ENCODE data around the gene GATB.

Gene GATB

GRCh38 chr4:151728006-151728405 is 32.8 kb downstream of the GATB start:
- no peak for DNase-seq

DNA sequence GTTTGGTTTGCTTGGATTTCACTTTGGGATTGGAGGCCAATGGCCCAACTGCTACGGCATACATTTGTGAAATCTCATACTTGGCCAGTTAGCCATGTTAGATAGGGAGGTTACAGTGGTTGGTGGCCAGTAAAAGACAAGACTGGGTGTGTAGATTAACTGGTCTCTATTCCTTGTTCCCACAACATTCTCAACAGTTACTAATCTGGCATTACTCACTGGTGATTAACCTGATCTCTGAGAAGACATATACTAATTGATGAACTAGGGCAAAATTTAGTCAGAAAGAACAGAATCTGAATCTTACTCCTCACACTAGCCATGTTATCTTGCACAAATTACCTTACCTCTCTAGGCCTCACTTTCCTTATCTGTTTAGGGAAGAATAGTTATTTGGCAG is 33.4 kb downstream of the GATB start:
- no peak for DNase-seq

- no peak for DNase-seq
Measured at GRCh38 chr4:151725087-151725486, 35.7 kb downstream of the GATB start.

DNA sequence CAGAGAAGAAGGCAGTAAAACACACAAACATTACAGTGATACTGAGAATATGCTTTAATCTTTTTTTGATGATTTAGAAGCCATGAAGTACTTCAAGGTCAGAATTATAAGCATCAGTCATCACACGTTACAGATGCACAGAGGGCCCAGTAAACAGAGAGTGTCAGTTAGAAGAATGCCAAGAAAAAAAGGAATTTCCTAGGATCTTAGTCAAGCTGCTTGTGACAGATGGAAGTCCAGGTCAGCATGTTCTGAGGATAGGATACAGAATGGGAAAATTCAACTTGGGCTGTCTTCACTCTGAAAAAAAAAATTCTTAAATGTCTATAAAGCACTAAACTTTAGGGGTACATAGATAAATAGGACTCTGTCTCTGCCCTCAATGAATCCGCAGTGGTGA is 38.9 kb downstream of the GATB start:
- no peak for DNase-seq

GRCh38 chr4:151721466-151721865 is 39.3 kb downstream of the GATB start:
- DNase-seq = no peak

DNA sequence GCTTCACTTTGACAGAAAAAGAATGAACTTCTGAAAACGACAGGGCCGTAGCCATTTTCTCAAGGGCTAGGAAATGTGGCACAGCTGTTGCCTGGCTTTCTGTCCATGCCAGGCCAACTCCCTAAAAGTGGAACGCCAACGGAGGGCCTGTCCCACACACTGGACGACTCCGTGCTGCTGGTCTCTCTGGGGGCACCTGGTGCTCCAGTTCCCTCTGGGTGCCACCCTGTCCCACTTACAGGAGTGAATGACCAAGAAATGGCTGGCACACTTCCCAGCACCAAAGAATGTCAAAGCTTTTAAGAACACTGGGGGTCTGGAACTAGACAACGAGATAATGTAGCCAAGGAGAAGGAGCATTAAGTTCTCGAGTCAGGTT is 40.9 kb downstream of the GATB start:
- no peak for DNase-seq

DNA sequence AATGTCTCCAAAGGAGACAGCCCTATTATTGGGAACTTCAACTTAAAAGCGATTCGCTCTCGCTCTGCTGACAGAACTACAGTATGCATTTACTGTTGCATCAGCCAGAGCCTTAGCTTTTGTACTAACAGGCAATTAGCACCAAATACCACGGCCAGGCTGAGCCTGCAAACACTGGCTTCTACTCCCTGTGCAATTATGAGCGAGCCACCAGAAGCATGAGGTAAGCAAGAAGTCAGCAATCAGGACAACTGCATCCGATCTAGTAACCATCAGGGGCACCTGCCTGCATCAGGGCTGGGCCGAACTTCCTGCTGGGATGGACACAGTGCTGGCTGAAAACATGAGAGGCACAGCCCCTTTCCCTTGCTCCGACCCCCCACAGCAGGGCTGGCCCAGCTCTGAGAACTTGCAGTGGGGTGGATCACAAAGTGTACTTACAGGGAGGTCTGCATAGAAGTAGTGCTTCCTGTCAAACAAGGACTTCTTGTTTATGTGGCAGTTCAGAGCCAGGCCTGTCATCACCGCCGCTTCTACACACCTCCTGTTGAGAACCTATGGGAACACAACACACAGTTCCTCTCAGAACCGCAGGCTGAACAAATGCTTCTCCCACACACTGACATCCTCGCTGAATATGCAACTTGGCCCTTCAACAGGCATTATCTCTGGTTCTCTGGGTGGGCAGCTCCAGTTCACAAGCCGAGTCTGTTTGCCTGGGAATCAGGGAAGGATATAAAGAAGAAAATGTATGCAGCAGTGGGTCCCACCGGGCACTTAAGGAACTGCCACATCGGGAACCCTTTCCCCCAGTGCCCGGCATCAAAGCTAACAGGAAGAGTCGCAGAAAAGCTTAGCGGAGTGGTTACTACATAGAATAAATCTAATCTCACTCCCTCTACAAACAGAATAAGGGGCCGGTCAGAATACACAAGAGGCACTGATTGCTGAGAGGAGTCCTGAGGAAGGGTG is 41.5 kb downstream of the GATB start:
- DNase-seq = no peak

GRCh38 chr4:151717909-151718628 is 42.7 kb downstream of the GATB start:
- DNase-seq = no peak

DNA sequence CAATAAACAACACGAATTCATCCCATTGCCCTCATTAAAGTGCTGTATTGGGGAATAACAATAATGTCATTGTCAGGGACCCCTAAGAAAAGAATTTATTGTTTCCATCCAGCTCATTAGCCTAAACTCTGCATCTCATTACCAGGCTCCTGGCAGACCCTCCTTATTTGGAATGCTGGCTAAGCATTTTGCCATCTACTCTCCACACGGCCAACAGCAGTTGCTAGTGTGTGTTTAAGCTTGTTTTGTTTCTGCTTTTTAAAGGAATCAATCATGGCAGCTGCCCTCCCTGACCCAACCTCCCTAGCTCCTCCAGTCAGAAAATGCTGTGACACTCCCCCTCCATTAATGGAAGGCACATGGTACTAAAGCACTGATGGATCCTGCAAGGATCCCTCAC is 43.5 kb downstream of the GATB start:
- DNase-seq = no peak

DNA sequence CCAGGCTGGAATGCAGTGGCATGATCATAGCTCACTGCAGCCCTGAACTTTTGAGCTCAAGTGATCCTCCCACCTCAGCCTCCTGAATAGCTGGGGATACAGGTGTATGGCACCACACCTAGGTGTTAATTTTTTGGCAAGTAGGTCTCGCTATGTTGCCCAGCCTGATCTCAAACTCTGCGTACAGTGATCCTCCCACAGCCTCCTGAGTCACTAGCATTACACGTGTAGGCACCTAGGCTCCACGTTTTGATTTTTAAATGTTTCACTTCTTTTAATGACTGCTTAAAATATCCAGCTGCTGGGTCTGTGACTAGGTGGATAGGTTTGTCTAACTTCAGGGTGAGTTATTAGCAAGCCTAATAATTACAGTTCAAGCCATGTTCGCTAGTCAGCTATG is 44.5 kb downstream of the GATB start:
- no peak for DNase-seq

DNA sequence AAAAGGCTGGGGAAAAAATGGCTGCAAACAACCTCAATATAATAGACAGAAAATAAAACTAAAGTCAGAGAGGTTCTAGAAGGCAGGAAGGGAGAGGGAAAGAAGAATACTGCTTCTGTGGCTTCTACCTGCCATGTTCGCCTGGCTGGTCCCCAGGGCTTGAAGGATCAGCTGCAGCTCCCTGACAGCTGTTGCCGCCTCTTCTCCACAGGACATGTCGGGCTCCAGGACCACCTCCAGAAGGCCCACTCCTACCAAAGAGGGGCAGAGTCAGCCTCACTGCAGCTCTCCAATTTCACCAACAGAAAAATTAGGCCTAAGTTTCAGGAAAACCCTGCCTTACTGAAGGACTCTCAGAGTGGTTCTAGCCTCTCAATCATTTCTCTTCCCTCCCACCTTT is 44.9 kb downstream of the GATB start:
- DNase-seq = no peak

DNA sequence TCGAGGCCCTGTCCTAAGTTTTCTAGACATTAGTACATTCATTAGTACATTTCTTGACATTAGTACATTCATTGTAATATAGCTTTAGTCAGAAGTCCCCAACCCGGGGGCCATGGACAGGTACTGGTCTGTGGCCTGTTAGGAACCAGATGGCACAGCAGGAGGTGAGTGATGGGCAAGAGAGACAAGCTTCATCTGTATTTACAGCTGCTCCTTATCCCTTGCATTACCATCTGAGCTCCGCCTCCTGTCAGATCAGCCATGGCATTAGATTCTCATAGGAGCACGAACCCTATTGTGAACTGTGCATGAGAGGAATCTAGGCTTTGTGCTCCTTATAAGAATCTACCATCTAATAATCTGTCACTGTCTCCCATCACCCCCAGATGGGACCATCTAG is 48.0 kb downstream of the GATB start:
- DNase-seq = no peak

- no peak for DNase-seq
Measured at GRCh38 chr4:151711646-151712045, 49.2 kb downstream of the GATB start.

GRCh38 chr4:151709587-151709986 is 51.2 kb downstream of the GATB start:
- no peak for DNase-seq

DNA sequence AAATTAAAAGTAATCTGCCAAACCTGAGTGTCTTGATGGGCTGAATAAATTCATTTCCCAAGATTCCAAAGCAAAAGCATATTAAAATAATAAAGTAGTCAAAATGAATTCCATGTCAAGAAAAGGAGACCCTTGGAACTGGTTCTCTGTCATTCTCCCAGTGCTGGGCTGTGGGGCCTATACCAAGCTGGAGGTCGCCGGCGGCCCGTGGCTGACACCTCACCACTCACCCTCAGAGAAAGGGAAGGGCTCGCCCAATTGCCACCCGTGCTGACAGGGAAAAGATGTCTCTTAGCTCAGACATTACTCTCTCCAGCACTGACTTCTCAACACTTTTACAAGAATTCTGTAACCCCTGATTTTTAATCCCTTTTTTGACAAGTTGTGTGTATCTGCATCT is 51.7 kb downstream of the GATB start:
- no peak for DNase-seq

DNA sequence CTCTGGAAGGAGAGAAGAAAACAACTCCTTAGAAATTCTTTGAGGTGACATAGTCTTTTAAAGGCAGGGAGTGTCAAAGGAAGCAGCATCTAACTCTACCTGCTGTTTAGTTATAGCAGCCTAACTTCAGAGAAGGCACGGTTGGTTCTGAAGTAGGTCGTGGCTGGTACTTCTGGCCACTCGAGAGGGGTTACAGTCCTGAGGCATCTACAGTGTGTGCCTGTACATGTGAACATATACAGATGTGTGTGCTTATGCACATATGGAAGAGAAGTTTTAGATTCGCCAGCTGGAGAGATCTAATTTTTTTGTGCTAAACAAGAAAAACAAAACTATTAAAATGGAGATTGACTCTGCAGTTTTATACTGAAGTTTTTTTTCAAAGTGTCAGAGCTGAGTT is 52.7 kb downstream of the GATB start:
- DNase-seq = no peak

DNA sequence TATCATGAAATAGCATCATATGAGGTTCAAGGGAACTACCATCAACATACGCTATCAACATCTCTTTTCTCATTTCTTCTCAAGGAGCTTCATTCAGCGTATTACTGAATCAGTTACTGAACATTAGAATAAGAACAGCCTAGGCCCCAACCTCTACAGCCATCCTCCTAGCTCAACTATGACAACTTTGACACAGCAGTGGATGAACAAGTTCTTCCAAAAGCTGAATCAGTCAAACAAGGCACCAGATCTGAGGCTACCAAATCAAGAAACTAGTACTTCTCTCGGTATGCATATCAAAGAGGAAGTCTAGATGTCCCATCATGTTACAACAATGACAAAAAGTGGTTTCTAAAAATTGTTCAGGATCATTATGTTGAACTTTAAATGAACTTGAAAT is 57.4 kb downstream of the GATB start:
- DNase-seq = no peak

DNA sequence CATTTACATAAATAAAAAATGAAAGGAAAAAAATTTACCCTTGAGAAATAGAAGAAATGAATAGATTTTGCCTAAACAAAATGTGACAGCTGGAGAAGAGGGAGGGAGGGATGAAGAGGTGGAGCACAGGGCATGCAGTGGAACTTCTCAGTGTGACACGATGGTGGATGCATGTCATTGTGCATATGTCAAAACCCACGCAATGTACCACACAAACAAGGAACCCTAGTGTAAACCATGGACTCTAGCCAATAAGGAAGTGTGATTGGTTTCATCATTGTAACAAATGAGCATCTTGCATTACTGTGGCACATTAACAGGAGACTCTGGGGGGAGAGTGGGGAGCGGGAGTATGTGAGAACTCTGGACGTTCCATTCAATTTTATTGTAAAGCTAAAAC is 58.6 kb downstream of the GATB start:
- no peak for DNase-seq

DNA sequence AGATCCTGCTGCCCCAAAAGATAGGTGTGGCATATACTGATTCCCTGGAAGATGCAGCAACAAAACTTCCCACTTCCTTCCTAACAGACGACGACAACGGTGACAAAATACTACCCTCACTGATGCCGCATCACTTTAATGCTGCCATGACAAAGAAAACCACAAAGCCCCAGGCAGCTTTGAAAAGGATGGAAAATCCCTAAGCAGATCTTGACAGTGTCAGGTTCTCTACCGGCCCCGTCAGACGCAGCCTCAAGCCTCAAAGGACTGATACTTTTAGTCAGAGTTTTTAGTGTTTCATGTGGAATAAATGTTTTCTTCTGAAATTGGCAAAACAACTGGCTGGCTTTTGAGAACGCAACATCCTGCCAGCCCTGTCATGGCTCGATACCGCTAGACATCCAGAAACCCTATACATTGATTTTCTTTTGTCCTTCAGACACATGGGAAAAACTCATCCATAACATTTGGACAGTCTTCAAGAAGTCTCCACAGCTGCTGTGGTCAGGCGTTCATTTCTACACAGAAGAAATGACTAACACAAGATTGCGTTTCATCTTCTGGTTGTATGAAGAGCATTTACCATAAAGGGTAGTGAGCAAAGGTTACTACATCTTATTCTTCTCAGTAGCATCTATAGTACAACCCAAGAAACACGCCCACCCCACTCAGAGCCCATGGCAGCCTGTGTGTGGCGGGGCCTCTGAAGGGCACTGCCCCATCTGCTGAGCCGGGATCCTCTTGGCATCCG is 60.1 kb downstream of the GATB start:
- no peak for DNase-seq

DNA sequence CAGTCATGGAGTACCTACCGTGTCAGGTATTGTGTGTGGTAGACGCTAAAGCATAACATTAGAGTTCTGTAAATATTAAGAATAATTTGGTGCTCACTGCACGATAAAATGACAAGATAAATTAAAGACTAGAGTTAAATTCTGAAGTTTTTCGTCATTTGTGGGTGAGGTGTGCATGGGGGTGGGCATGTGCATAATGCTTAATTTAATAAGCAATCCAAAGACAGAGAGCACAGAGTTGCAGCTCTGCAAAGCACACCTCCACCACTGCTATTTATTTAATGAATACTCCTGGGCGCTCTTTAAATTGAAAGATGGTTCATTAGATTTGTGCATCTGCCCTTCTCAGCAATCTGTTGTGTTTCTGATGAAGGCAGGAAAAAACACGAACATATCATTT is 62.6 kb downstream of the GATB start:
- no peak for DNase-seq

DNA sequence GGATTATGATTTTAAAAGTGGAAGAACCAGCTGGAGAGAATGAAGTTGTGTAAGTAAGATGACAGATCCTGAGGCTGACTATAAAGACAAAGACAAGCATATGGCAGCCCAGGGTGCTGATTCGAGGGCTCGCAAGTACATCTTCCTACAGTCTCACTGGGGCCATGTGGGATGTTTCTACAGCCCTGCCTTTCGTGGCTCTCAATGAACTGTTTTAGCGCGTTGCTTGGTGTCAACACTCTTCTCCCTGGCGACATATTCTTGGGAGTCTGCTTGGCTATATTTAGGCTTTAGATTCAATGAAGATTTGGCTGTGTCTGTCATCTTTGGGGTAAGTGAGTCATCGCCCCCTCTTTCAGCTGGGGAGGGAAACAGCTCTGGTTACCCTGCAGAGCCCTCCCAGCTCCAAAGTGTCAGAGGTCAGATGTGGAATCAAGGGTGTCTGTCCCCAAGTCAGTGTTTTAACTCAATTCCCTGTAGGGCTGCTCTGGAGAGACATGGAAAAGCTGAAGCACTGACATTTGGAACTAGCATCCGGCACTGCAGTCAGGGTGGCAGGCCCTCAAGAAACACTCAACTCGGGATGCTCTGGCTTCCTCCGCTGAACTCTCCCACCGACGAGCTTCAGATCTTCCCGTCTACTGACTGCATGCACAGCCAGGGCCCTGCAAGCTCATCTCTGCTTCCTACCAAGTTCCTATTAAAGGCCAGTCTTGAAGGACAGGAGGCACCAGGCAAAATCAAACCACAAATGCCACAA is 65.7 kb downstream of the GATB start:
- no peak for DNase-seq

- DNase-seq = no peak
Measured at GRCh38 chr4:151692821-151693673, 67.8 kb downstream of the GATB start.
